C1 segment of cervical spinal cord (tissue), 14 donors: ENCODE measurements around the gene OLFML2B.
A peak's percentile ranks its signal among the peaks of the same experiment; 100 is the strongest.
"Not testable (repeated sequence)": the region's sequence is repeated elsewhere in the genome, so short reads cannot be mapped to it uniquely, and the experiment has no call there.

Source experiments
- DNase-seq, 14 donors: peaks; one replicate each; lab custom pipeline; 2025; lab: John Stamatoyannopoulos, UW

The OLFML2B gene

DNA sequence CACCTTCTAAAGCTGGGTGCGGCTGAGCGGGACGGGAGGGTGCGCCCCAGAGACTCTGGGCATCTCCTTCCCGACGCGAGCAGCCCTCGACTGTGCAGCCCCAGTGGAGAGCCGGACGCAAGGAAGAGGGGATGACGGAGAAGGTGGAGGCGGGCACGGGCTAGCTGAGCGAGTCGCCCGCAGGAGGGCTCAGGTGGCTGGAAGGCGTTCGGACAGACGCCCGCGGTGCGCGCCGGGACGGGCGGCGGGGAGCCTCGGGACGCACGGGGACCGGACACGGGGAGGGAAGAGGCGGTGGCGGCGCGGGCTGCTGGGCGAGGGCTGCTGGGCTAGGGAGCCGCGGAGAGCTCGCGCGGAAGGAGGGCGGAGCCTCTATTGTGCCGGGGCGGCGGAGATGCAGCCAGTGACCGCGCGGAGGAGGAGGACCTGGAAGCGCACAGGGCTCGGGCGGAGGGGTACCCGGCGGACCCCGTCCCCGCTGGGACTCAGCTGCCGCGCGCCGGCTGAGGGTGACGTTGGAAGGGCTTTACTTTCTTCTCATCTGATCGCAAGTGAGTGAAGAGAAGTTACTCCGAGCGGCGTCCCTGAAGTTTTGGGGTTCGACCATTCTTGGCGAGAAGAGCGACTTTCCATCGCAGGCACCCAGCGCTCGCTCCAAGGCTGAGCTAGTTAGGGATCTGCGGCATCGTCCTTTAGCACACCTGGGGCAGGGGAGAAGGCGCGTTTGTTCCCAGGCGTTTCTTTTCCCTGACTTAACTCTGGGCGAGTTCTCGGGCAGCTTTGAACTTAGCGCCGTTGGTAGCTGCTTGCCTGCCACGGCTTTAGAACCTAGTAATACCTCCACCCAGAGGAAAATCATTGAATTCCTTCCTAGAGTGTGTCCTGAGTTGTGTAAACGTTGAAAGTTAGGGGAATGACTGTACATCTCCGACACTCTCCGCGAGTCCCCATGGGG lies at the start of gene OLFML2B:
Gene OLFML2B, minus strand, starts transcription at position 323 of the 955 bp plus-strand sequence. CDS start 439 bp downstream, outside the sequence.
- peak in 6 of 14 donors; percentile 20 to 66 (median 36) for DNase-seq

DNA sequence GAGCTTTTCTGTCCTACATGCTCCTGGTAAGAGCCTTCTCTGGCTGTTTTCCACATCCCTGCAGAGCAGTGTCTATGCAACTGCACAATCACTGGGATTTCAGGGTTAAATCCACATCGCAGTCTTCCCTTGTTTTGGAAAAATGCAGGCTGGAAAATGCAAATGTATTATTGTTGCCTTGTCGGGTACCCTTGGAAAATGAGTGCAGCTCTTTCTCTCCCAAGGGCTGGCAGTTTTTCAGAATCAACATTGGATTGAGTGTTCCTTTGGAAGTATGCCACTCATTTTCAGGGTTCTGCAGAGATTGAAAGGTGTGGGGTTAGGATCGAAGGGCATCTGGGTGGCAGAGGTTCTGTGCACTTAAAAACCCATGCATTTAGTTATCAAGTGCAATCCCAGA lies 49.1 kb upstream of the OLFML2B start:
- no peak for DNase-seq

DNA sequence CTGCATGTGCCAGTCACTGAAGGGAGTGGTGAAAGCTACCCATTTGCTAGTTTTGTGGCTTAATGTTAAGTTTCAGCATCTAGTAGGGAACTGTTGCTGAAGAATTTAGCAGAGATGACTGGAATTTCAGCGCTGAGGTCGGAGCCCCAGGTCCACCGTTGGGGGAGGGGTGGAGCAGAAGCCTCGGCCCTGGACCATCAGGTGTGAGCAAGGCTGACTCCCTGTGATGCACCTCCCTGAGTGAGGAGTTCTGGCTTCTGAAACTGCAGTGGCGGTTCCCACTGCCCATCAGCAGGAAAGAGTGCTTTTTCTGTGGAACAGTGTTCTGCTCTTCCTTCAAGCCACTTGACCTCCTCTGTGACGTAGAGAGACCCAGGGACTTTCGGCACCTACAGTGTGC lies 47.2 kb upstream of the OLFML2B start:
- DNase-seq, result peak in 3 of 14 donors; percentile 10 to 46 (median 13)

DNA sequence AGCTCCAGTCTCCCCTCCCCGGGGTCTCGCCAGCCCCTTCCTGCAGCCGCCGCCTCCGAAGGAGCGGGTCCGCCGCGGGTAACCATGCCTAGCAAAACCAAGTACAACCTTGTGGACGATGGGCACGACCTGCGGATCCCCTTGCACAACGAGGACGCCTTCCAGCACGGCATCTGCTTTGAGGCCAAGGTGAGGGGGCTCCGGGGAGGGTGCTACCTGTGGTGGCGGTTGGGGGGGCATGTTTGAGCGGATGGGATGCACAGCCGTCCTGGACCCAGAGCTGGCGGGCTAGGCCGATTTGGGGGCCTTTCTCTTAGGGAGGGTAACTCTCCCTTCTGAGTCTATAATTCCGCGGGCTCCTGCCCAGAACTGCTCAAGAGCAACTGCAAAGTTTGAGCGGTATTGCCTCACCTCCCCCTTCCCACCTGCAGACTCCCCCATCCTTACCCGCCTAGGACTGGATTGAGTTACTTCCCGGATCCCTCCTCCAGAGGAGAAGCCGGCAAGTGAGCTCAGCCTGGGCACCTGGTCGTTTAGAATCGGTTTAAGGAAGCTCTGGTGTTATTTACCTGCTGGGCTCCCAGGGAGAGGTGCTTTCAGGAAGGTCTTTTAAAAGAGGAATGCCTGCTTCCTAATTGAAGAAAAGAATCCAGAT lies 46.6 kb upstream of the OLFML2B start:
- DNase-seq, result peak in 2 of 14 donors; percentile 51 to 57

DNA sequence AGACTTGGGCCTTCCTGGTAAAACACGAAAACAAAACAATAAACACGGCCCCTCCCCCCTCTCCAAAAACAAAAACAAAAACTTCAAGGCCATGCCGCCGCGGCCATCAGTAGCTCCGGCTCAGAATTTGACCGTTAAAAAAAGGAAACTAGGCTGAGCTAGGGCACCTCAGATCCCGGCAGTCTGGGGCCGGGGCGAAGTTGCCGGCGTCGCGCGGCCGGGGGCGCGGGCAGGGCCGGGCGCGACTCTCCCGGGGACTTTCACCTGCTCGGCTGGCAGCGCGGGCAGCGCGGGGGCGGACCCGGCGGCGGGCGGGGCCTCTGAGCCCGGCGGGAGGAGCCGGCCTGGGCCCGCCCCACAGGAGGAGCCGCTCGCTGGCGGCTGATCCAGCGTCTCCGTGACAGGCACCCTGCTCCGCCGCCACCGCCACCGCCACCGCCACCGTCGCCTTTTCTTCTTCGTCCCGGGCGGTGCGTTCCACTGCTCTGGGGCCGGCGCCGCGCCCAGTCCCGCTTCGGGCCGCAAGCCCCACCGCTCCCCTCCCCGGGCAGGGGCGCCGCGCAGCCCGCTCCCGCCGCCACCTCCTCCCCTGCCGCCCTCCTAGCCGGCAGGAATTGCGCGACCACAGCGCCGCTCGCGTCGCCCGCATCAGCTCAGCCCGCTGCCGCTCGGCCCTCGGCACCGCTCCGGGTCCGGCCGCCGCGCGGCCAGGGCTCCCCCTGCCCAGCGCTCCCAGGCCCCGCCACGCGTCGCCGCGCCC lies 45.8 kb upstream of the OLFML2B start, which contains the start of gene NOS1AP:
Gene NOS1AP, plus strand, starts transcription at position 358 of the 760 bp plus-strand sequence. CDS start 487 bp downstream, outside the sequence.
- DNase-seq, result peak in 12 of 14 donors; percentile 32 to 87 (median 71)

DNA sequence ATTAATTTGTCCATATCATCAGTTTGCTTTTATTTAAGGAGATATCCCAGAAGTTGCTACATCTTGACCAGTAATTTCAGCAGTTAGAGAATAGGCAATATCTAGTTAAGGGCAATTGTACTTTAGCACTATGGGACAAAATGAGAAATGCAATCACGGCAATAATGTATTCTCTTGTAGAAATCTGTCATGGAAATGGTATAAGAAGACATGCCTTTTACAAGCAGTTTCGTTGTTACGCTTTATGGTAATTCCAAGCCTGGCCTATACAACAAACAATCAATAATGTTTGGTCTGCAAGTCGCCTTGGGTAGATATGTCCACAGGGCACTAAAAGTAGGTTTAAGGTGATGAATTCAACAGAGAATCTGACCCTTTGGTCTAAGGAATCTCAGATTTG lies 44.6 kb upstream of the OLFML2B start:
- DNase-seq, result no peak

DNA sequence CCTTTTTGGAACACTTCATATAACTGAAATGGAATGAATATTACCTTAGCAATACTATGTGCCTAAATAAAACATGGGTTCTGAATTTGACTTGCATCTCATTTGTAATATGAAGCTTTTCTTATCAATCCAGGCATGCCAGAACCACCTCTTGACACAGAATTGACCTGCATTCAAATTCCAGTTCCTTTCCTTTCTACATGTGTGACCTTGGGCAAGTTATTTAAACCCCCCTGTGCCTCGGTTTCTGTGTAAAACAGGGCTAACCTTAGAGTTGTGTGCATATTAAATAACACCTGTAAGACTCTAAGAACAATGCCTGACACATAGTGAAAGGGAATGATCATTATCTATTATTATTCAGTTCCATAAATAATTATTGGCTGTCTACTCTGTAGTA lies 43.8 kb upstream of the OLFML2B start:
- DNase-seq, result no peak

DNA sequence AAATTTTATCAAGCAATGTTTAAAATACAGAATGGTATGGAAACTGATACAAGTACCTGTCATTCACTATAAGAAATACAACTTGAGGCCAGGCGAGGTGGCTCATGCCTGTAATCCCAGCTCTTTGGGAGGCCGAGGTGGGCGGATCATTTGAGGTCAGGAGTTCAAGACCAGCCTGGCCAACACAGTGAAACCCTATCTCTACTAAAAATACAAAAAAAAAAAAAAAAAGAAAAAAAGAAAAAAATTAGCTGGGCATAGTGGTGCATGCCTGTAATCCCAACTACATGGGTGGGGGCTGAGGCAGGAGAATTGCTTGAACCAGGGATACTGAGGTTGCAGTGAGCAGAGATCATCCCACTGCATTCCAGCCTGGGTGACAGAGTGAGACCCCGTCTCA lies 43.2 kb upstream of the OLFML2B start:
- not testable (repeated sequence) for DNase-seq

DNA sequence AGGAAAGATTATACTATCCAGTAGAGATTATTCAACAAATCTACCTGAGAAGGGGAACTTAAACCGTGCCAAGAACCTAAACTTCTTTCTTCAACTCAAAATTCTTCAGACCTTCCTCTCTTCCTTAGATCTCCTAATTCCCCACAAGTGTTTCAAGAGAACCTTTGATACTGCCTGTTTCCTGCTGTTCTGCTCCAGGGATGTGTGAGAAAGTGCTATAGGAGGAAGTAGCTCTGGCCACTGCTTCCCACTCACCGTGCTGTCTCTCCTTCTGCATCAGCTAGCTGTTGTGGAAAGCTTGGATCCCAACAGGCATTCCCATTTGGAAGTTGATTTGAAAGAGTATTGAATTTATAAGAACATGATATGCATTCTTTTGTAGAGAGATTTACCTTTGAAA lies 41.3 kb upstream of the OLFML2B start:
- DNase-seq, result no peak

DNA sequence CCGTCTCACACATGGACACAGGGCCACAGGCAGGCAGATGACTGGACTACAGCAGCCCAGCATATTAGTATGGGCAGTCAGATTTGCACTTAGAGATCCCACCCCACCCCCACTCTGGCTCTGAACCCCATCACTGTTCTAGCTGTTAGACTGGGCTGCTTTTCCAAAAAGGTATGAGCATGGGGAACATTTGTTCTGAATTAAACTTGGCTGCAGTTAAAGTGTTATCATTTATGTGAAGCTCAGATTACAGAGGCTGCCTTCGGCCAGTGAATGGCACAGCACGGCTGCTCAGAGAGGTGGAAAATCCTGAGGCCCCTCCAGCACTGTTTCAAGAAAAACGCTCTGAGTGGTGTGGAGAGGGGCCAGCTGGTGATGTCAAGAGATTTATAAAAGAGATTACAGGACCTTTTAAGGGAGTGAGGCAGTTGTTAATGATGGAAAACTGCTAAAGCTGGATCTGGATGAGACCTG lies 38.9 kb upstream of the OLFML2B start:
- DNase-seq, result no peak

DNA sequence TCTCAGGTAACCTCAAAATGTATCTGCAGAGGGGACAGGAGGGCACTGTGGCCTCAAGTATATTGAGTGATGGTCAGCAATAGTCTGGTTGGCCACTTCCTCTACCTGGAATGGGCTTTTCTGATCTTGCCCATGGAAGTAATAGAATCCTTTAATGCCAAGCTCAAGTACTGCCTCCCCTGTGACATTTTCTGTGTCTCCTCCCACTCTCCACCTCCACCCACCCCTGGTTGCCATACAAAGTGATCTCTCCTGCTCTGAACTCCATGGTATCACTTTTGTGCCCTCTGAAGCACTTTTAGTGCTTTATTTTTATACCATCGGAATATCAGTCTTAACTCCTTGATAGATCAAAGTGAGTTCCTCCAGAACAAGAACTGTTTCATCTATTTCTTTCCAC lies 36.6 kb upstream of the OLFML2B start:
- no peak for DNase-seq

DNA sequence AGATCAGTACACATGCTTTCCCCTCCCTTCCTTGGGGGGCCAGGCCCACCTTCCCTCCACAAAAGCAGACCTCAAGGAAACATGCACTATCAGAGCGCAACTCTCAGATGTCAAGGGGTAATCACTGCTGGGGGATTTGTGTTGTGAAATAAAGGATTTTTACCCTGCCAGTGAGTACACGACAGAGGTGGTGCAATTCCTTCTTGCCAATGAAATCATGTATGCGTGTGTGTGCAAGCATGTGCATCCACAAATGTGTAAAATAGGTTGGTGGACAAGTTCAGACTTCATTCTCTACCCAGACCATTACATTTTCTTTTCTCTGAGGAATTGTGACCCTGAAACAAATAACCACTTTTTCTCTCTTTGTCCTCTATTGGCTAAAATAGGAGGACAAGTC lies 36.1 kb upstream of the OLFML2B start:
- DNase-seq, result no peak

DNA sequence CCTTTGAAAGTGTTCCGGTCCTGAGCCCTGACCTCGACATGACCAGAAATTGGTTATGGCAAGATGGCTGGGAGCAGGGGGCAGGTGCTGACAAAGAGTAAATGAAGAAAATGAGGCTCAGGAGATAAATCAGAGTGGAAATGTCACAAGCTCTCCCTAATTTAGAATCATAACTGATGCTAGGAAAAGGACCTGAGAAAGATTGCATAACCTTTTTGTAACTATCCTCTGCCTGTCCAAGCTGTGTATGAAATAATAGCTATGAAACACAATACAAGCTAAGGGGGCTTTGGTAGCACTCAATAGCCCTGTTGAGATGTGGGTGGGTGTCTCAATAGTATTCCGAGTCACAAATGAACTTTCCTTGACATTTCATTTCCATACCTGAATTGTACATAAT lies 32.9 kb upstream of the OLFML2B start:
- DNase-seq, result no peak

DNA sequence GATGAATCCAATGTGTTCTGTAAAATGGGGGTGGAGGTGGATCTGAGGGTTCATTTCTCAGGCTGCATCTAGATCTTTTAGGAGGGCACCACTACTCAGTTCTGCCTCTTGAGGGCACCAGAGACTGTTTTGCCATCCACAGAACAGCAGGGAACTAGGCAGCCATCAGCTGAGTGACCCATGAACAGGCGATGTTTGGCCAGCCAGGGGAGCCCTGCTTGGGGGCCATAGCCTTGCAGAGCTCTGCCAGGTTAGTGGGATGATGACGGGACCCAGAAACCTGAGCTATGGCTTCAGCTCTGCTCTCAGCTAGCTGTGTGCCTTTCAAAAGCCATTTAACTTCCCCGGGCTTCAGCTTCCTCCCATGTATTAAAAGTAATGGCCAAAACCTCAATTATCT lies 32.4 kb upstream of the OLFML2B start:
- peak in 12 of 14 donors; percentile 7 to 60 (median 42) for DNase-seq

DNA sequence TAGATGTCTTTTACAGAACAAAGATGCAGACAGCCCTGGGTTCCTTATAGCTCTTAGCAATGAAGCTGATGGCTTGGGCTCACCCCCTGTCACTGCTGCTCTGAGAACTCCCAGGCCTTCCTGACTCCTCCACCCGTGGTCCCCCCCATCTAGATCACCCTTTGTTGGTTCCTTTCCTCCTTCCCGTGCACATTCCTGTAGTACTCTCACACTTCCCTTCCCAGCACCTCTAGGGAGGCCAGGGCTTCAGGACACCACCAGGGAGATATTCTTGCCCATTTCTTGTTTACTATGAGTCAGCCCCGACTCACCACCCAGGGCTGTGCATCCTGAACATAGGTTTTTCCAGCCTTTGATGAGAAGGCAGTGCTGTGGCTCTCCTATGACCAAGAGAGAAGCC lies 31.4 kb upstream of the OLFML2B start:
- DNase-seq, result no peak

DNA sequence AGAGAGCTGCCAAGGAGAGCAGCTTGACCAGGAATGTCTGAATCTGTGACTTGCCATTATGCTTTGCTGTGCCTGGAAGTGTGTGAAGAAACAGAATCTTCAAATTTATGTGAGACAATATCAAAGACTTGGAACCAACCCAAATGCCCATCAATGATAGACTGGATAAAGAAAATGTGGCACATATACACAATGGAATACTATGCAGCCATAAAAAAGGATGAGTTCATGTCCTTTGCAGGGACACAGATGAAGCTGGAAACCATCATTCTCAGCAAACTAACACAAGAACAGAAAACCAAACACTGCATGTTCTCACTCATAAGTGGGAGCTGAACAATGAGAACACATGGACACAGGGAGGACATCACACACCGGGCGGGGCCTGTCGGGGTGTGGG lies 30.3 kb upstream of the OLFML2B start:
- not testable (repeated sequence) for DNase-seq

DNA sequence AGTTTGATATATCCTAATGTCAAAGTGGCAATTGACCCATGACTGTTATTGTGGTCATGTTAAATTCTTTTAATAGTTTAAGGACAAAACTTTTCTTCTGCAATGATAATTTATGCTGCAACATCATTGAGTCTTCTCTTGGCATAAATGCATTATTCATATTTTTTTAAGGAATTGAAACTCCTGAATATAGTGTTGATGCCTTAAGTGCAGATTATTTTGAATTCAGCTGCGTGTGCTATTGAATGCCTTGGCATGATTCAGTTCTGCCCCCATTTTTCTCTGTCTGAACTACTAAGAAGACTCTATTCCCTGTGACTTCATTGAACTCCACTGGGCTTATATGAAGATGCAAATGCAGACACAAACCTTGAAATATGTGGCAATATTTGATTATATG lies 23.3 kb upstream of the OLFML2B start:
- DNase-seq, result no peak

DNA sequence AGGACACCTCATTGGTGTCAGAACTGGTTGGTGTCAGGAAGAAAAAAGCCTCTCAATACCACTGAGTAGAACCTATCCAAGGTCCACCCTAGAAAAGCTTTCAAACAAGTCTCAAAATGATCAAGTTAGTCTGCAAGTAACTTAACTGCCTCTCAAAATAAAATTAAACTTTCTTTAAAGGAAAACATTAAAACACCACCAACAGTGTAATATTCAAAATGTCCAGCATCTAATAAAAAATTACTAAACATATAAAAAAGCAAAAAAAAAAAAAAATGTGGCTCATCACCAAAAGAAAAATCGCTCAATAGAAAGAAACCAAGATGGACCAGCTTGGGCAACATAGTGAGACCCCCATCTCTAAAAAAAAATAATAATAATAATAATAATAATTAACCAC lies 18.7 kb upstream of the OLFML2B start:
- DNase-seq, result no peak

DNA sequence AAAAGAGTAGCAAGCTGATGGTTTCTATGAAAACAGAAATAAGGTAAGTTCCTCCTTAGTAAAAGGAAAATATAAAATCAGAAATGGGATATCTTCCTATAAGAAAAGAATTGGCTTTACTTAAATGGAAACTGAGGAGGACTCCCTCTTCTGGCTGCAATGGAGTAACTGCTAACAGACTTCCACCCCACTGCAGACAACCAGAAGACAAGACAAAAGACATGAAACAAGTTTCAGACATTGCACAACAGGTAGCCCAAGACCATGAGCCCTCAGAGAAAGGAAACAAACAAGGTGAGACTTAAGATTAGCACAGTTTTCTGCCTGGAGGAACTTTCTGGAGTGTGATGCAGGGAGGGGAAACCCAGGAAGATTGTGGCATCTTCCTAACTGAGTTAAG lies 17.0 kb upstream of the OLFML2B start:
- DNase-seq, result no peak

DNA sequence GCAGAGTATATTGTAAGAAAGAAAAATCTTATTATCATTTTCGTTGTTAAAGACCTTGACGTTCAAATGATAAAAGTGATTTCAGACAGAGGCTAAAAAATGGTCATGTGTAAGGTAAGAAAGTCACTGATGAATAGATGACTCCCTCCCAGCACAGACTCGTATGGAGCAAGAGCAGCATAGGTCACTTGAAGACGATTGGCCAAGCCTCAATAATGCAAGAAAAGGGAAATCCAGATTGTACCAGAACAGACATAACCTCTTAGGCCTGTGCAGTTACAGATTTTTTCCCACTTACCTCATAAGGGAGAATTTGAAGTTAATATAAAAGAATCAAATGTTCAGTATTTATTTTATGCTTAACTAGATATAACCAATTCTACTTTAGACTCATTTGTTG lies 16.3 kb upstream of the OLFML2B start:
- no peak for DNase-seq

DNA sequence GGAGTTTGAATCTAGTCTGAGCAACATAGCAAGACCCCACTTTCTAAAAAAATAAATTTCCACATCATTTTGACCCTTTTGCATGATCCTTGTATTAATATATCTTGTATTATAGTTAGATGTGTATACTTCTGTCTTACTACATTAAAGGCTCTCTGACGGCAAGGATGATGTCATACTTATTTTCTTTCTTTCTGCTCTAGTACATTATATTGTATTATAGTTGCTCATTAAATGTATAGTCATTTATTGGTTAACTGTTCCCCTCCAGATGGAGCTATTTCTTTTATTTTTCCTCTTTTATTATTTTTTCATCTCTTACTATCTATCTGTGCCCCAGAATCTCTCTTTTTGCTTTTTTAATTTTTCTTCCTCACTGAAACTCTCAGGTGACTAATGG lies 15.0 kb upstream of the OLFML2B start:
- DNase-seq, result no peak

DNA sequence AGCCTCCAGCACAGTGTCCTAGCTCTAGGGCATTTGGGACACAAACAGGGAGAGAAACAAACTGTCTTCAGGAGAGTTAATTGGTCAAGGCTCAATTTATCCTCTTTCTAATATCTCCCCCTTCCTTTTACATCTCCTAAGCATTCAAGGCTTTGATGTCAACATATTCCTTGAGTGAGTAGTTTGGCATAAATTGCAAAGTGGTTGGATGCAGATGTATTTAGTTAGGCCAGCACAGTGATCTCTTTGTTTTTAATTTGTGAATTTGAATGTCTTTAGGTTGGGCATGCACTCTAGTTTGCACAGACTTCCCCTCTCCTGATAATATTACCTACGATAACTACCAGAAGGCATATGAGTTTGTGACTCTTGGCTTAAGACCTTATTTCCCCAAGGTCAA lies 12.5 kb upstream of the OLFML2B start:
- DNase-seq, result no peak
